GM06990 (cell line): ENCODE measurements around the gene ENTPD3.

ENCODE experiments used
- DNase-seq: peaks from one replicate; pipeline ENCODE4 v3.0.0-alpha.2; 2011; ENCODE audit not compliant: insufficient read length; ENCODE audit errors: extremely low read depth
- H3K27me3 ChIP-seq: replicated peaks from 2 replicates; pipeline ENCODE4 v1.6.0; 2011; ENCODE audit warnings: low read length; ENCODE audit not compliant: control insufficient read depth, insufficient read depth
- H3K36me3 ChIP-seq: 2 replicates; pipeline ENCODE4 v1.5.1; 2011; ENCODE audit warnings: low read length; ENCODE audit not compliant: control insufficient read depth, insufficient read depth
- H3K4me3 ChIP-seq: replicated peaks from 2 replicates; pipeline ENCODE4 v1.5.1; 2011; ENCODE audit warnings: low read depth, mild to moderate bottlenecking, control low read depth, low read length
- CTCF ChIP-seq: IDR thresholded peaks from 2 replicates; pipeline ENCODE4 v1.5.1; 2011; ENCODE audit warnings: low read length, control low read depth, mild to moderate bottlenecking, inconsistent platforms; ENCODE audit not compliant: insufficient read depth, poor library complexity, severe bottlenecking

ENTPD3 gene

DNA sequence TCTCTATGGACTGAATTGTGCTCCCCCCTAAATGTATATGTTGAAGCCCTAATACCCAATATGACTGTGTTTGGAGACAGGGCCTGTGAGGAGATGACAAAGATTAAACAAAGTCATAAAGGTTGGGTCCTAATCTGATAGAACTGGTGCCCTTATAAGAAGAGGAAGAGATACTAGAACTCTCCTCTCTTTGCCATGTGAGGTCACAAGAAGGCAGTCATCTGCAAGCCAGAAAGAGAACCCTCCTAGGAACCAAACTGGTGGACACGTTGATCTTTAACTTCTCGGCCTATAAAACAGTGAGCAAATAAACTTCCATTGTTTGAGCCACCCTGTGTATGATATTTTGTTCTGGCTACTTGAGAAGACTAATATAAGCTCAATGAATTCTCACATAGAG is 31.6 kb upstream of the ENTPD3 start:
- DNase-seq: no peak
- TF ChIP-seq CTCF: no peak
- Histone ChIP-seq H3K4me3 (no peak overlapping the region), H3K36me3 (no peaks in the 10 kb centered on the region), H3K27me3 (no peaks in the 10 kb centered on the region)

DNA sequence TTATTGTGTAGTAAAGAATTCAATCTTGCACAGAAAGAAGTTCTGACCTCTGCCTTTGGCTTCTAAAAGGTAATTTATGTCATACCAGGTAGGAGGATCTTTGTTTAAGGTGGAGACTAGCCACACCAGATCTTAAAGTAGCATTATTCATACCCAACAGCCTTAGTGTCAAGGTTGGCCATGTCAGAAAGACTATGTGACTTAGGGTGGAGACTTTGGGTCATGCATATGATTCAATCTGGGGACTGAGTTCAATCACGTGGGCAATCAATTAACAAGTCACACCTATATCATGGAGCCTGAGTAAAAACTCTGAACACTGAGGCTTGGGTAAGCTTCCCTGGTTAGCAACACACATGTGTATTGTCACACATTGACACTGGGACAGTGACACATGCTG is 28.5 kb upstream of the ENTPD3 start:
- Histone ChIP-seq H3K27me3 (no peaks in the 10 kb centered on the region), H3K4me3 (no peak overlapping the region), H3K36me3 (no peaks in the 10 kb centered on the region)
- TF ChIP-seq CTCF: no peak
- no peak for DNase-seq

DNA sequence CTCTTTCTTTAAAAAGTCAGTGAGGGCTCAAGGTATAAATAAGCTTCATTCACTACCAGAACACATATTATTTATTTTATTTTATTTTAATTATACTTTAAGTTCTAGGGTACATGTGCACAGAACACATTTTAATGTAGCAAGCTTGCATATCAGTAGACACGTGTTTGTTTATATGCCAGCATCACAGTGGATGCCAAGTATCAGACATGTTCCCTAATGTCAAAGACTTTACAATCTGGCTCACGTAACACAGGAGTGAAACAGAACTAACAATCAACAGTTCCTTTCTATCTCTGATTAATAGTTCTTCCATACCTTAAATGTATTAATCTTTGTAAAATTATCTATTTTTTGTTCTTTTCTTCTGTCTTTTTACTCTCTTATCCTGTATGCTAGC is 23.3 kb upstream of the ENTPD3 start:
- no peaks in the 10 kb centered on the region for H3K36me3 ChIP-seq
- TF ChIP-seq CTCF: no peak
- DNase-seq: no peak
- H3K4me3 ChIP-seq: no peak overlapping the region
- no peaks in the 10 kb centered on the region for H3K27me3 ChIP-seq

GRCh38 chr3:40366203-40367162 is 20.5 kb upstream of the ENTPD3 start:
- no peak for TF ChIP-seq CTCF

DNA sequence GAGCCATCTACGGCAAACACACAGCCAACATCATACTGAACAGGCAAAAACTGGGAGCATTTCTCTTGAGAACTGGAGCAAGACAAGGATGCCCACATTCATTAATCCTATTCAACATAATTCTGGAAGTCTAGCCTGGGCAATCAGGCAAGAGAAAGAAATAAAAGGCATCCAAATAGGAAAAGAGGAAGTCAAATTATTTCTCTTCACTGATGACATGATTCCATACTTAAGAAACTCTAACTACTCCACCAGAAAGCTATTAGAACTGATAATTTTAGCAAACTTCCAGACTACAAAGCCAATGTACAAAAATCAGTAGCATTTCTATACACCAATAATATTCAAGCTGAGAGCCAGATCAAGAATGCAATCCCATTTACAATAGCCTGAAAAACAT is 17.3 kb upstream of the ENTPD3 start:
- Histone ChIP-seq H3K4me3 (no peak overlapping the region), H3K36me3 (no peaks in the 10 kb centered on the region), H3K27me3 (no peaks in the 10 kb centered on the region)
- TF ChIP-seq CTCF: no peak
- DNase-seq: no peak

More at GRCh38 chr3:40366203-40367162, 20.5 kb upstream of the ENTPD3 start:
- H3K36me3 ChIP-seq: no peaks in the 10 kb centered on the region
- H3K27me3 ChIP-seq: no peaks in the 10 kb centered on the region
- no peak overlapping the region for H3K4me3 ChIP-seq
- no peak for DNase-seq
